ENCODE measurements around the gene POLR1A. TPM values are rescaled to one million over a fixed set of nuclear protein-coding genes. Genes with fewer than 3 reads are reported as not detected.

POLR1A gene
- total RNA-seq, 2 experiments from 2014 or later: 41.8 to 42.1 TPM

DNA sequence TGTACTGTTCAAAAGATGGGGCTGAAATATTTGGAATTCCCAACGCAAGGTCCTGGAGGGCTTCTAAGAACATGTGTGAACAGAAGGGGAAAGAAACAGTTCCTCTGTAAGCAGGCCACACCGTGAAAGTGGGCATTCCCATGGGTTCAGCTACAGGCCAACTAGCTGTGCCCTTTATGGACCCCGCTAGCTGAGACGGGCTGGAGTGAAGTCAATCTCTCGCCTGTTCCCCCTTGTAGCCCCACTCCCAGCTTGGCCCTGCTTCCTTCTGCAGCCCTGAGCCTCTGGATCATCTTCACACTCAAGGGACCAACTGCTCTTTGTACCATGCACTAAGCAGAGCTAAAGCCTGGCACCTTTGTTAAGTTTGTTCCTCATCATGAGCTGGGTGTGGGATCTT lies 55.4 kb downstream of the POLR1A start:
- intact Hi-C loops (cut with micrococcal nuclease): no loop called here
- ATAC-seq: no peak
- Mint-ChIP-seq H3K27ac (no peak overlapping the region), H3K4me3 (no peak overlapping the region), H3K27me3 (no peaks in the 10 kb centered on the region), H3K9me3 (no peaks in the 10 kb centered on the region), H3K4me1 (ENCODE audit: low read depth) (no peaks in the 10 kb centered on the region), H3K36me3 (ENCODE audit: low read depth) (peaks cover 38% of the 10 kb centered on the region)
- no peak for TF ChIP-seq CTCF (IDR thresholded peaks at IDR 0.05)
- DNase-seq: no peak
- POLR2A ChIA-PET: no interaction called here
- CTCF ChIA-PET: no interaction called here

GRCh38 chr2:86049529-86049928 lies 56.2 kb downstream of the POLR1A start:
- TF ChIP-seq CTCF (IDR thresholded peaks at IDR 0.05): no peak
- no peaks in the 10 kb centered on the region for H3K27me3 Mint-ChIP-seq
- DNase-seq (no peak), ATAC-seq (no peak)
- H3K4me3 Mint-ChIP-seq: no peak overlapping the region
- intact Hi-C loops (cut with micrococcal nuclease): no loop called here
- no peak overlapping the region for H3K27ac Mint-ChIP-seq
- H3K4me1 Mint-ChIP-seq (ENCODE audit: low read depth): no peaks in the 10 kb centered on the region
- no peaks in the 10 kb centered on the region for H3K9me3 Mint-ChIP-seq
- ChIA-PET CTCF (no interaction called here), POLR2A (no interaction called here)
- H3K36me3 Mint-ChIP-seq (ENCODE audit: low read depth): peaks cover 42% of the 10 kb centered on the region

DNA sequence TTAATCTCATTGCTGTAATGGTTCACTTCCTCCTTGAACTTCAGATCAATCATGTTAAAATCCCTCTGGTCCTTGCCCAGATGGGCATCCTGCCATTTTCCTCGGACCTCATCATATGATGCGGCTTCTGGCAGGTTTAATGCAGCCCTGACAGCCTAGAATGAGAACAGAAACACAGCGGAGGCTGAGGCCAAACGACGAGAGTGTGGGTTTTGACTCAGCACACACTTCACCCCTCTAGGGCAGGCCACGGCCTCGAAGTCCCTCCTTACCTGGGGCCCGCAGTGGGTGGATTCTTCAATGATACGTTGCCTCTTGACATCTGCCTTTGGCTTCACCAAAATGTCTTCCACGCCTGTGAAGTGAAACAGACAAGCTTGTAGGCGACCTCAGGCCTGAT lies 56.8 kb downstream of the POLR1A start:
- no peak overlapping the region for H3K27ac Mint-ChIP-seq
- TF ChIP-seq CTCF (IDR thresholded peaks at IDR 0.05): no peak
- no peaks in the 10 kb centered on the region for H3K4me1 Mint-ChIP-seq (ENCODE audit: low read depth)
- ChIA-PET POLR2A (no interaction called here), CTCF (no interaction called here)
- intact Hi-C loops (cut with micrococcal nuclease): no loop called here
- DNase-seq: no peak
- ATAC-seq: no peak
- peaks cover 37% of the 10 kb centered on the region for H3K36me3 Mint-ChIP-seq (ENCODE audit: low read depth)
- no peak overlapping the region for H3K4me3 Mint-ChIP-seq
- H3K27me3 Mint-ChIP-seq: no peaks in the 10 kb centered on the region
- no peaks in the 10 kb centered on the region for H3K9me3 Mint-ChIP-seq

GRCh38 chr2:86048383-86048701 lies 57.3 kb downstream of the POLR1A start:
- TF ChIP-seq CTCF (IDR thresholded peaks at IDR 0.05): no peak
- Mint-ChIP-seq H3K4me1 (ENCODE audit: low read depth) (no peaks in the 10 kb centered on the region), H3K27me3 (no peaks in the 10 kb centered on the region), H3K4me3 (no peak overlapping the region), H3K9me3 (no peaks in the 10 kb centered on the region), H3K36me3 (ENCODE audit: low read depth) (peaks cover 34% of the 10 kb centered on the region), H3K27ac (no peak overlapping the region)
- CTCF ChIA-PET: interaction anchor here (1.6 kb wide), 1 partner anchor 32 kb away, joined by 4 read pairs; no protein-coding TSS in a partner anchor
- POLR2A ChIA-PET: no interaction called here
- intact Hi-C loops (cut with micrococcal nuclease): no loop called here
- DNase-seq: no peak
- ATAC-seq: no peak

DNA sequence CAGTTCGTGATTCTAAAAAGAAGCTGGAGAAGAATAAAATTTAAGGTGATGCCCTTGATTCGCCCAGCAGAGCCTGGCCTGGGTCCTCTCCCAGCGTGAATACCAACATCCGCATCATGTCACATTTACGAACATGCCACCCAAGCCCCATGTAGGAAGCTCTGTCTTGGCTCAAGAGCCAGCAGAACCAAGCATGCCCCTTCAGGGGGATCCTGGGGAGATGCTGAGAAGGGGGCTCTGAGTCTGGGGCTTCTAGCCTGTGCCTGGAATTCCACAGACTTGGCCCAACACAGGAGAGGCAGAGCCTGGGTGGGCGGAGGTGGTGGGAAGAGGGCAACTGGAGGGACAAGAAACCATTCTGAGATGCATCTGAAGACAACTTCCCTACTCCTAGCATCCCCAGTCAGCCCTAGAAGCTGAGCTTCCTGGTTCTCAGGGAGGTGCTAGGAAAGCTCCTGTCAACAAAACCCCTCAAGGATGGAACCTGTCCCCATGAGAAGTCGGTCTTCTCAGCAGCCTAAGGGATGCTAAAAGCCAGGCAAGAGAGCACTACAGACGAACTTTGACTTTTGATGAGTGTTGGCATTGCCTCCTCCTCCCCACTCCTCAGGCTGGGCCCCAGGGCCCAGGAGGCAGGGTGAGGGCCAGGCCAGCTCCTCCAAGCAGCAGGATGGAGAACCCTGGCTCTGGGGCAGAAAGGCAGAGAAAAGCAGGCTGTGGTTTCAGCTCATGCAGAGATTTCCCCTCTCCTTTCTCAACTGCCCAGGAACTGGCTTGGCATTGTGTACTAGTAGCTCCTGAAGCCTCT lies 57.9 kb downstream of the POLR1A start:
- ChIA-PET POLR2A (no interaction called here), CTCF (interaction anchor here (1.0 to 1.6 kb wide), 3 partner anchors 10 to 33 kb away, joined by 3 to 4 read pairs (median 3); no protein-coding TSS in a partner anchor)
- Mint-ChIP-seq H3K27me3 (no peaks in the 10 kb centered on the region), H3K4me1 (ENCODE audit: low read depth) (no peaks in the 10 kb centered on the region), H3K27ac (no peak overlapping the region), H3K9me3 (no peaks in the 10 kb centered on the region), H3K36me3 (ENCODE audit: low read depth) (peaks cover 38% of the 10 kb centered on the region), H3K4me3 (no peak overlapping the region)
- no peak for ATAC-seq
- no peak for DNase-seq
- intact Hi-C loops (cut with micrococcal nuclease): no loop called here
- no peak for TF ChIP-seq CTCF (IDR thresholded peaks at IDR 0.05)
